HUES6 (cell line): Measurements from ENCODE around the gene PPARA.

Experiments used
- H3K27ac ChIP-seq: 2 replicates; pipeline ENCODE4 v1.7.0; 2013; ENCODE audit warnings: low read depth, mild to moderate bottlenecking, low read length, inconsistent platforms
- H3K27me3 ChIP-seq: 2 replicates; pipeline ENCODE4 v1.6.1; 2013; ENCODE audit warnings: low read length; ENCODE audit not compliant: control insufficient read depth, insufficient read depth
- H3K36me3 ChIP-seq: 2 replicates; pipeline ENCODE4 v1.6.1; 2013; ENCODE audit warnings: low read length; ENCODE audit not compliant: control insufficient read depth, insufficient read depth
- H3K4me1 ChIP-seq: 2 replicates; pipeline ENCODE4 v1.6.1; 2013; ENCODE audit warnings: low read length; ENCODE audit not compliant: control insufficient read depth, insufficient read depth
- H3K4me3 ChIP-seq: 2 replicates; pipeline ENCODE4 v1.5.1; 2013; ENCODE audit warnings: low read depth, low read length
- H3K9ac ChIP-seq: one replicate; pipeline ENCODE4 v1.6.1; 2013; ENCODE audit warnings: mild to moderate bottlenecking, low read length
- H3K9me3 ChIP-seq: 2 replicates; pipeline ENCODE4 v1.6.1; 2013; ENCODE audit warnings: low read depth, low read length; ENCODE audit not compliant: control insufficient read depth, insufficient read depth

The PPARA gene

DNA sequence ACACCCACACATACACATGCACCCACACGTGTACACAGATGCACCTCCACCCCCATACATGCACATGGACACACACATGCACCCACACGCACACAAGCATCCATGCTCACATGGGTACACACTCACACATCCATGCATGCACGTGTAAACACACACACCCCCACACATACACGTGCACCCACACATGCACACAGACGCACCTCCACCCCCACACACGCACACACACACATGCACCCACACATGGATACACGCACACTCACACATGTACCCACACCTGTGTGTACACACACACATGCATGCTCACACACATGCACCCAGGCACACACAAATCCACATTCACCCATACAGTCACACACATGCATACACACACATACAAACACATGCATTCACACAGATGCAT lies 75.3 kb downstream of the PPARA start:
- Histone ChIP-seq H3K27ac (no peak overlapping the region), H3K9me3 (no peaks in the 10 kb centered on the region), H3K36me3 (no peaks in the 10 kb centered on the region), H3K4me1 (no peaks in the 10 kb centered on the region), H3K4me3 (no peak overlapping the region), H3K27me3 (no peaks in the 10 kb centered on the region), H3K9ac (no peak overlapping the region)

- no peak overlapping the region for H3K27ac ChIP-seq
- H3K4me1 ChIP-seq = no peaks in the 10 kb centered on the region
- H3K4me3 ChIP-seq = no peak overlapping the region
- no peaks in the 10 kb centered on the region for H3K9me3 ChIP-seq
- no peak overlapping the region for H3K9ac ChIP-seq
- no peaks in the 10 kb centered on the region for H3K27me3 ChIP-seq
- no peaks in the 10 kb centered on the region for H3K36me3 ChIP-seq
These were observed 76.3 kb downstream of the PPARA start for GRCh38 chr22:46226577-46226976.

DNA sequence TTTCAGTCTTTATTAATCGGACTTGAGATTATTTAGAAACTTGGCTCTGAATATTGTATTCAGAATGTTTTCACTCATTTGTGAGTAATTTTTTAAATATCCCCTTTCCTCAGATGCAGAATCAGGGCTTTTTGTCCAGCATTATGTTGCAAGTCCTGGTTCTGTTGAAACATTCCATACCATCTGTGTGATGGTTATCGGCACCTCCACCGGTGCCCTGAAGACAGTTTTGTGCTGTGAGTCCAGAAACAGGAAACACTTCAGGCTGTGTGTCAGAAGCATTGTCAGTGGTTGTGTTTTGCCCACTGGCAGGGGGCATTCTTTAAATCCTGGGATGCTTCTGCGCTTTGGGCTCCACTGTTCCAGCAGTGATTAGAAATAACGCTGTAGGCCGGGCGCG lies 79.4 kb downstream of the PPARA start:
- H3K9ac ChIP-seq = no peak overlapping the region
- no peaks in the 10 kb centered on the region for H3K27me3 ChIP-seq
- H3K9me3 ChIP-seq = no peaks in the 10 kb centered on the region
- no peak overlapping the region for H3K27ac ChIP-seq
- H3K36me3 ChIP-seq = no peaks in the 10 kb centered on the region
- no peaks in the 10 kb centered on the region for H3K4me1 ChIP-seq
- no peak overlapping the region for H3K4me3 ChIP-seq

GRCh38 chr22:46230262-46230901 lies 80.1 kb downstream of the PPARA start:
- no peaks in the 10 kb centered on the region for H3K4me1 ChIP-seq
- H3K4me3 ChIP-seq = no peak overlapping the region
- H3K9ac ChIP-seq = no peak overlapping the region
- no peak overlapping the region for H3K27ac ChIP-seq
- no peaks in the 10 kb centered on the region for H3K27me3 ChIP-seq
- no peaks in the 10 kb centered on the region for H3K36me3 ChIP-seq
- H3K9me3 ChIP-seq = no peaks in the 10 kb centered on the region

- H3K27me3 ChIP-seq = no peaks in the 10 kb centered on the region
- 0 out of 2 replicates have a peak, but pooled peaks cover 2% of the 10 kb centered on the region for H3K9me3 ChIP-seq
- H3K4me3 ChIP-seq = no peak overlapping the region
- H3K9ac ChIP-seq = no peak overlapping the region
- no peak overlapping the region for H3K27ac ChIP-seq
- H3K4me1 ChIP-seq = no peaks in the 10 kb centered on the region
- H3K36me3 ChIP-seq = no peaks in the 10 kb centered on the region
These were observed 82.9 kb downstream of the PPARA start for GRCh38 chr22:46233231-46233630.

DNA sequence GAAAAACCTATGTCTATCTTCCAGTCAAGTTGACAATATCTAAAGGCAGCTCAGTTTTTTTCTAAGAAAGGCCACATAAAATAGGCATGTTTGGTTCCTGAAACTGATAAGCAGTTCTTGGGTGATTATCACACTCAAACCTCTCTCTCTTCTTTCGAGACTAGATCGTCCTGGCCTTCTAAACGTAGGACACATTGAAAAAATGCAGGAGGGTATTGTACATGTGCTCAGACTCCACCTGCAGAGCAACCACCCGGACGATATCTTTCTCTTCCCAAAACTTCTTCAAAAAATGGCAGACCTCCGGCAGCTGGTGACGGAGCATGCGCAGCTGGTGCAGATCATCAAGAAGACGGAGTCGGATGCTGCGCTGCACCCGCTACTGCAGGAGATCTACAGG lies 84.6 kb downstream of the PPARA start:
- Histone ChIP-seq H3K36me3 (no peaks in the 10 kb centered on the region), H3K27ac (no peak overlapping the region), H3K9ac (no peak overlapping the region), H3K4me3 (no peak overlapping the region), H3K9me3 (0 out of 2 replicates have a peak, but pooled peaks cover 2% of the 10 kb centered on the region), H3K4me1 (no peaks in the 10 kb centered on the region), H3K27me3 (no peaks in the 10 kb centered on the region)

DNA sequence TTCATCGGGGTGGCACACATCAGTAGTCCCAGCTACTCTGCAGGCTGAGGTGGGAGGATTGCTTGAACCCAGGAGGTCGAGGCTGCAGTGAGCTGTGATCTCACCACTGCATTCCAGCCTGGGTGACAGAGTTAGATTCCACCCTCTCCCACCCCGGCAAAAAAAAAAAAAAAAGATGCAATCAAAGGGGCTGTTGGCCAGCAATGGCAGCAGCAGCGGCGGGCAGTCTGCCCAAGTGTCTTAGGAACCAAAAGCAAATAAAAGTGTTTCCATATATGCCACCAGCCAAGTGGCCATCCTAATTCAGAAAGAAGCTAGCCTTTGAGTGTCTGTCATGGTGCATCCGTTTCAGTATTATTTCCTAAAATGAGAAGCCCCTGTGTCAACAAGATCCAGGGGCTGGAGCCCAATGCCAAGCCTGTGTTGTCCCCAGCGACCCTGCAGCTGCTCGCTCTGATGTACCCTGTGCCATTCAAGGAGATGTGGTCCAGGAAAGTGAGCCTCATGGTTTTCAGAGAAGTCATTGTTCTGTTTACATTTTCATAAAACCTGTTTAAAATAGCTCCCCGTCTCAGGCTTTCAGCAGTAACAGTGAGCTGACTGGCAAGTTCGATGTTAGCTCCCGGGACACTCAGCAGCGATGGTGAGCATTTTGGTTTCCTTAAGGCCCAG lies 87.3 kb downstream of the PPARA start:
- Histone ChIP-seq H3K4me3 (no peak overlapping the region), H3K36me3 (no peaks in the 10 kb centered on the region), H3K27ac (no peak overlapping the region), H3K9ac (no peak overlapping the region), H3K4me1 (no peaks in the 10 kb centered on the region), H3K9me3 (0 out of 2 replicates have a peak, but pooled peaks cover 2% of the 10 kb centered on the region), H3K27me3 (no peaks in the 10 kb centered on the region)

- H3K4me1 ChIP-seq = no peaks in the 10 kb centered on the region
- no peaks in the 10 kb centered on the region for H3K27me3 ChIP-seq
- no peaks in the 10 kb centered on the region for H3K36me3 ChIP-seq
- H3K9me3 ChIP-seq = 0 out of 2 replicates have a peak, but pooled peaks cover 2% of the 10 kb centered on the region
- no peak overlapping the region for H3K4me3 ChIP-seq
- H3K27ac ChIP-seq = no peak overlapping the region
- no peak overlapping the region for H3K9ac ChIP-seq
These were observed 88.2 kb downstream of the PPARA start for GRCh38 chr22:46238541-46238940.

DNA sequence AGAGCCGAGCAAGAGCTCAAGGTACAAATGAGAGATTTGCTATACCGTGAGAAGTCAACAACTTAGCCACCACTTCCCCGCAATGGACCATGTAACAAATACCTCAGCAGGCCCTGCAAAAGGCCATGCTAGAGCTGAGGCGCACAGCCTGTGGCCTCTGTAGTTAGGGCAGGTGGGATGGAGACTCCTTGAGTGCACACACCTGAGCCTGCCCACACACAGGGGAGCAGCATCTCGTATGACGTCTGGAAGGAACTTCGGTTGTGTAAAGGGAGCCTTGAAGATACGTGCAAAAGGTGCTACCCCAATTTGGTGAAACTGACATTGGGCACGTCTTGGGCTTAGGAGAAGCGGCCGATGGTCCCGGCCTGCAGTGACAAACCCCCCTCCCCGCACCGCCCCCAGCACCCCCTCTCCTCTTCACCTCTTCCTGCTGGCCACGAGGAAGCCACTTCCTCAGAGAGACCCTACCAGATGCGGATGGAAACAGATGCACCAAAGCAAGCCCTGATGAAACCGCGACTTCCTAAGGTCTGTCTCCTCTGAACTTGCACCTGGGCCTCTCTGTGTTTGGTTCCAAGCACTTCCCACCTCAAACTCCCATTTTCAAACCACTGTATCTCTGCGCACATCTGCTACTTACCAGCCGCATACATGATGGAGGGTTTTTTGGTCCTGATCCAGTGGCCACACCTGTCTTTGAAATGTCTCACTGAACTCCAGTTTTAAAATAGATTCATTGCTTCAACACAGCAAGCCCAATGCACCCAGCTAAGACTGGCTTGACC lies 89.1 kb downstream of the PPARA start:
- Histone ChIP-seq H3K4me3 (no peak overlapping the region), H3K9me3 (0 out of 2 replicates have a peak, but pooled peaks cover 2% of the 10 kb centered on the region), H3K27ac (no peak overlapping the region), H3K9ac (no peak overlapping the region), H3K27me3 (no peaks in the 10 kb centered on the region), H3K36me3 (peaks cover 5% of the 10 kb centered on the region), H3K4me1 (no peaks in the 10 kb centered on the region)

GRCh38 chr22:46240073-46240472 lies 89.7 kb downstream of the PPARA start:
- Histone ChIP-seq H3K9ac (no peak overlapping the region), H3K4me3 (no peak overlapping the region), H3K4me1 (no peaks in the 10 kb centered on the region), H3K27me3 (no peaks in the 10 kb centered on the region), H3K36me3 (peaks cover 10% of the 10 kb centered on the region), H3K27ac (no peak overlapping the region), H3K9me3 (0 out of 2 replicates have a peak, but pooled peaks cover 2% of the 10 kb centered on the region)

DNA sequence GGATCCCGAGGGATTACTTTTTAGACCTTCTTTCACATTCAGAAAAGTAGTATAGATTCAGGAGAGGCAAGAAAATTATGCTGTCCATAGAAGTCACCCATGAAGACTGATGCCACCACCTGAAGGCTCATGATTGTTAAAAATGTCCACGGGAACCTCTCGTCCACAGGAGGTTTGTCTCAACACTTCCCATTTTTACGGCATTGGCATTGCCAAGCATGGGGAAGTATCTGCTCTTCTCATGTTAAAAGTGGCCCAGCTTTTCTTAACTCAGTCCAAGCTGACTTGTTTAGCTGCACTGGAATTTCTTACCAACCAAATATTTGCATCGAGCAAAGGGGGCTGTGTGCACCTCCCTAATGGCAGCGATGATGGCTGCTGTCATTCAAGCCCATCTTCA lies 90.2 kb downstream of the PPARA start:
- Histone ChIP-seq H3K27me3 (no peaks in the 10 kb centered on the region), H3K4me3 (no peak overlapping the region), H3K4me1 (no peaks in the 10 kb centered on the region), H3K36me3 (peaks cover 10% of the 10 kb centered on the region), H3K27ac (no peak overlapping the region), H3K9me3 (0 out of 2 replicates have a peak, but pooled peaks cover 2% of the 10 kb centered on the region), H3K9ac (no peak overlapping the region)
